ENCODE measurements around the gene KDM7A. TPM values are rescaled to one million over a fixed set of nuclear protein-coding genes. Genes with fewer than 3 reads are reported as not detected.

The KDM7A gene
- total RNA-seq, 4 donors from 2014 or later, result 59.0 to 108 (median 66.9) TPM

GRCh38 chr7:140190588-140190987 lies 13.8 kb upstream of the KDM7A start:
- Histone ChIP-seq H3K9me3 (no peaks in the 10 kb centered on the region), H3K27ac (peak overlapping the region in 2 of 4 donors; percentile 8 to 11), H3K4me1 (no peaks in the 10 kb centered on the region), H3K27me3 (no peaks in the 10 kb centered on the region), H3K36me3 (no peaks in the 10 kb centered on the region), H3K4me3 (no peak overlapping the region)
- TF ChIP-seq CTCF (IDR thresholded peaks at IDR 0.05 in 4 of 5, conservative IDR thresholded peaks at IDR 0.05 in 1 of 5), result no peak
- no peak for TF ChIP-seq POLR2A (IDR thresholded peaks at IDR 0.05)
- DNase-seq (no peak), ATAC-seq (peak in 1 of 2 donors; percentile 54)
- intact Hi-C loops (cut with DNase I; ENCODE audit: low total_unique reads) (loop anchor here (5.0 kb wide), 1 partner anchor 42 kb away; no protein-coding TSS in a partner anchor), in situ Hi-C loops (cut with MboI; ENCODE audit: low sequenced_read_pairs in 4 of 4) (no loop called here)

GRCh38 chr7:140189917-140190316 lies 13.1 kb upstream of the KDM7A start:
- intact Hi-C loops (cut with DNase I; ENCODE audit: low total_unique reads), result loop anchor here (5.0 kb wide), 1 partner anchor 42 kb away; no protein-coding TSS in a partner anchor
- Histone ChIP-seq H3K36me3 (no peaks in the 10 kb centered on the region), H3K9me3 (no peaks in the 10 kb centered on the region), H3K27me3 (no peaks in the 10 kb centered on the region), H3K4me3 (no peak overlapping the region), H3K27ac (peak overlapping the region in 3 of 4 donors; percentile 2 to 11 (median 8)), H3K4me1 (no peaks in the 10 kb centered on the region)
- DNase-seq (no peak), ATAC-seq (no peak)
- in situ Hi-C loops (cut with MboI; ENCODE audit: low sequenced_read_pairs in 4 of 4), result no loop called here
- TF ChIP-seq CTCF (IDR thresholded peaks at IDR 0.05 in 4 of 5, conservative IDR thresholded peaks at IDR 0.05 in 1 of 5), result no peak
- TF ChIP-seq POLR2A (IDR thresholded peaks at IDR 0.05), result no peak

- Histone ChIP-seq H3K9me3 (no peaks in the 10 kb centered on the region), H3K36me3 (no peaks in the 10 kb centered on the region), H3K27me3 (peaks cover 3 to 11% (median 8%) of the 10 kb centered on the region in 3 donors), H3K4me3 (no peak overlapping the region), H3K27ac (no peak overlapping the region), H3K4me1 (peaks cover 5 to 8% of the 10 kb centered on the region in 2 donors)
- intact Hi-C loops (cut with DNase I; ENCODE audit: low total_unique reads) (no loop called here), in situ Hi-C loops (cut with MboI; ENCODE audit: low sequenced_read_pairs in 4 of 4) (no loop called here)
- TF ChIP-seq CTCF (IDR thresholded peaks at IDR 0.05 in 4 of 5, conservative IDR thresholded peaks at IDR 0.05 in 1 of 5) (no peak), POLR2A (IDR thresholded peaks at IDR 0.05) (no peak)
- ATAC-seq (no peak), DNase-seq (no peak)
These were observed 6.1 kb upstream of the KDM7A start for GRCh38 chr7:140182917-140183316.

GRCh38 chr7:140179339-140179738 lies 2.6 kb upstream of the KDM7A start:
- Histone ChIP-seq H3K27me3 (peaks cover 3 to 11% (median 8%) of the 10 kb centered on the region in 3 donors), H3K36me3 (no peaks in the 10 kb centered on the region), H3K4me3 (no peak overlapping the region), H3K9me3 (no peaks in the 10 kb centered on the region), H3K27ac (no peak overlapping the region), H3K4me1 (peaks cover 13 to 18% of the 10 kb centered on the region in 2 donors)
- in situ Hi-C loops (cut with MboI; ENCODE audit: low sequenced_read_pairs in 4 of 4), result no loop called here
- no peak for DNase-seq
- intact Hi-C loops (cut with DNase I; ENCODE audit: low total_unique reads), result loop anchor here (5.0 to 10.0 kb wide), 7 partner anchors 117 to 822 kb away; partner anchors contain the start of genes BRAF, HIPK2, LUC7L2 and PARP12
- no peak for ATAC-seq
- TF ChIP-seq POLR2A (IDR thresholded peaks at IDR 0.05) (no peak), CTCF (IDR thresholded peaks at IDR 0.05 in 4 of 5, conservative IDR thresholded peaks at IDR 0.05 in 1 of 5) (no peak)

Data from gastrocnemius medialis (tissue), 4 donors.